Fibroblast of lung (primary cell): ENCODE data around the gene GPR137C. TPM values are rescaled to one million over a fixed set of nuclear protein-coding genes. Genes with fewer than 3 reads are reported as not detected.

ENCODE experiments used
- DNase-seq, 2 donors: peaks; one replicate each; pipeline versions ENCODE4 v3.0.0 to v3.0.0-alpha.2; 2010; ENCODE audit warnings: low read depth in 2 of 2
- H2AFZ ChIP-seq: 2 replicates; pipeline ENCODE4 v1.5.1; 2012; ENCODE audit warnings: low read length, control low read depth, inconsistent platforms
- H3K27ac ChIP-seq: 2 replicates; pipeline ENCODE4 v1.5.1; 2011; ENCODE audit warnings: low read length, control low read depth; ENCODE audit not compliant: insufficient read depth
- H3K27me3 ChIP-seq: 2 replicates; pipeline ENCODE4 v1.5.1; 2011; ENCODE audit warnings: mild to moderate bottlenecking, low read length; ENCODE audit not compliant: control insufficient read depth, insufficient read depth
- H3K36me3 ChIP-seq: 2 replicates; pipeline ENCODE4 v1.5.1; 2011; ENCODE audit warnings: low read length; ENCODE audit not compliant: control insufficient read depth, insufficient read depth
- H3K4me1 ChIP-seq: 2 replicates; pipeline ENCODE4 v1.5.1; 2011; ENCODE audit warnings: low read length; ENCODE audit not compliant: control insufficient read depth, insufficient read depth; ENCODE audit errors: extremely low read depth
- H3K4me2 ChIP-seq: 2 replicates; pipeline ENCODE4 v1.5.1; 2011; ENCODE audit warnings: low read length, control low read depth; ENCODE audit not compliant: insufficient read depth; ENCODE audit errors: extremely low read depth
- H3K4me3 ChIP-seq, 4 experiments: fragments of 200-600 bp in 1 of 4; sonication (generic) in 1 of 4; replicated peaks in 1 of 4; 2 replicates each; pipeline ENCODE4 v1.5.1; 2011 to 2016; ENCODE audit warnings: low read length in 4 of 4, low read depth in 3 of 4, mild to moderate bottlenecking in 3 of 4, control low read depth in 2 of 4, inconsistent platforms in 1 of 4, mixed read lengths in 1 of 4; ENCODE audit not compliant: insufficient read depth in 1 of 4; ENCODE audit errors: control extremely low read depth in 1 of 4
- H3K79me2 ChIP-seq: 2 replicates; pipeline ENCODE4 v1.5.1; 2012; ENCODE audit warnings: mild to moderate bottlenecking, low read length, inconsistent platforms; ENCODE audit not compliant: control insufficient read depth, insufficient read depth
- H3K9ac ChIP-seq: 2 replicates; pipeline ENCODE4 v1.5.1; 2011; ENCODE audit warnings: mild to moderate bottlenecking, low read length, control low read depth; ENCODE audit not compliant: insufficient read depth
- H3K9me3 ChIP-seq: 2 replicates; pipeline ENCODE4 v1.5.1; 2012; ENCODE audit warnings: low read depth, low read length; ENCODE audit not compliant: control insufficient read depth, insufficient read depth
- H4K20me1 ChIP-seq: 2 replicates; pipeline ENCODE4 v1.5.1; 2011; ENCODE audit warnings: low read length; ENCODE audit not compliant: control insufficient read depth, insufficient read depth; ENCODE audit errors: extremely low read depth
- CTCF ChIP-seq, 2 donors: IDR thresholded peaks in 1 of 2; conservative IDR thresholded peaks in 1 of 2; 1 replicate in 1 of 2; 2 replicates in 1 of 2; pipeline ENCODE4 v1.5.1; 2011 to 2012; ENCODE audit warnings: low read length in 2 of 2, control low read depth in 1 of 2, inconsistent platforms in 1 of 2, low read depth in 1 of 2, mild to moderate bottlenecking in 1 of 2
- EZH2 ChIP-seq: IDR thresholded peaks from 2 replicates; pipeline ENCODE4 v1.5.1; 2012; ENCODE audit warnings: low read length, control low read depth, mild to moderate bottlenecking; ENCODE audit errors: missing control alignments
- polyA plus RNA-seq, 2 donors: library from polyadenylated mRNA; depleted of rRNA in 1 of 2; stranded (reverse) in 1 of 2; unstranded in 1 of 2; fragments of >200 nt; gene quantifications; 2 replicates each; pipeline ENCODE4 v1.2.1, GENCODE V29; 2011 to 2012; ENCODE audit warnings: missing spikeins in 1 of 2
- total RNA-seq: library from RNA; depleted of rRNA; stranded (reverse); fragments of >200 nt; gene quantifications from 2 replicates; pipeline ENCODE4 v1.2.1, GENCODE V29; 2014

Gene GPR137C
- total and polyA plus RNA-seq, 2 donors (not counting 1 experiment from before 2014, with no cell fraction given), result 0.37 to 0.50 TPM

- H2AFZ ChIP-seq, result no peak overlapping the region
- no peaks in the 10 kb centered on the region for H3K79me2 ChIP-seq
- H3K4me2 ChIP-seq, result no peak overlapping the region
- no peak overlapping the region for H3K27ac ChIP-seq
- H3K9me3 ChIP-seq, result no peaks in the 10 kb centered on the region
- H3K9ac ChIP-seq, result no peak overlapping the region
- no peaks in the 10 kb centered on the region for H3K27me3 ChIP-seq
- peak in 1 of 2 donors; percentile 9 for DNase-seq
- H4K20me1 ChIP-seq, result no peaks in the 10 kb centered on the region
- TF ChIP-seq EZH2, result no peak
- TF ChIP-seq CTCF (conservative IDR thresholded peaks at IDR 0.05 in 1 of 2, IDR thresholded peaks at IDR 0.05 in 1 of 2; ENCODE audit: low read depth in 1 of 2, low read length in 2 of 2), result no peak
- H3K36me3 ChIP-seq, result no peaks in the 10 kb centered on the region
- no peaks in the 10 kb centered on the region for H3K4me1 ChIP-seq
- H3K4me3 ChIP-seq, result no peak overlapping the region
Observed at GRCh38 chr14:52547027-52547426, 5.6 kb upstream of the GPR137C start.

DNA sequence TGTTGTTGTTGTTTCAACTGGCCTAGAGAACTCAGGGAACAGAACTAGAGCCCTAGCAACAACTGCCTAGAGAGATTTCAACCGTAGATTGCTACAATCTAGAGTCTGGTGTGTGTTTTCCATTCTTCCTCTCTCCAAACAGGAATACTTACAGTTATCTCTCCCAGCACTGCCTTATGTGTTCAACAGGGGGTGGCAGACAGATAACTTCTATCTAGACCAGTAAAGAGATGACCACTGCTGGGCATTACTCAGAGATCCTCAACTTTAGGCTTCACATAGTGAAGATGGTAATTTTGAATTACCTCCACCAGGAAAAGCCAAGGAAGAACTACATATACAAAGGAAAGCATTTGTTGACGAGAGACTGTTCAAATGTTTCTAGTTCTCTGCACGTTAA, 5.1 kb upstream of the GPR137C start:
- Histone ChIP-seq H3K4me1 (no peaks in the 10 kb centered on the region), H4K20me1 (no peaks in the 10 kb centered on the region), H3K79me2 (no peaks in the 10 kb centered on the region), H3K4me3 (no peak overlapping the region), H3K27ac (no peak overlapping the region), H3K36me3 (no peaks in the 10 kb centered on the region), H2AFZ (no peak overlapping the region), H3K9ac (no peak overlapping the region), H3K27me3 (no peaks in the 10 kb centered on the region), H3K4me2 (no peak overlapping the region), H3K9me3 (no peaks in the 10 kb centered on the region)
- no peak for DNase-seq
- TF ChIP-seq EZH2, result no peak
- TF ChIP-seq CTCF (conservative IDR thresholded peaks at IDR 0.05 in 1 of 2, IDR thresholded peaks at IDR 0.05 in 1 of 2; ENCODE audit: low read depth in 1 of 2, low read length in 2 of 2), result no peak

DNA sequence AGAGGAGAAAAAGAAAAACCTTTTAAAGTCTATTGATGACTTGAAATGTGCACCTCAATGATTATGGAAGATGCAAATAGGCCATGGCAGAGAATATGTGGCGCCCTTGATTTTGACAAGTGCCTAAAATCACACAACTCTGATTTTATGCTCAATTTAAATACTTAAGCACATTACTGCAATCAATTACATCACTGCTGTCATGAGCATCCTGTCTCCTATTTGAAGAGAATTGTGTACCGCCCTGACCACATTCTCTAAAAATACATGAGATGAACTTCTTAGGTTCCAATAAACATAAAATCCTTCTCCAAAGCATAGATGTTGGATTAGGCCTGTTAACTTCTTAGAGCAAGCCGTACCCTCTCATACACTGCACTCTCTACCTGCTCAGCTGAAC, 2.0 kb upstream of the GPR137C start:
- H3K79me2 ChIP-seq, result no peaks in the 10 kb centered on the region
- no peaks in the 10 kb centered on the region for H3K27me3 ChIP-seq
- H3K9me3 ChIP-seq, result no peaks in the 10 kb centered on the region
- H3K9ac ChIP-seq, result no peak overlapping the region
- peaks cover 2% of the 10 kb centered on the region for H3K4me1 ChIP-seq
- no peak for DNase-seq
- H2AFZ ChIP-seq, result no peak overlapping the region
- no peak overlapping the region for H3K4me3 ChIP-seq
- no peak overlapping the region for H3K27ac ChIP-seq
- H3K4me2 ChIP-seq, result no peak overlapping the region
- no peaks in the 10 kb centered on the region for H4K20me1 ChIP-seq
- H3K36me3 ChIP-seq, result no peaks in the 10 kb centered on the region
- no peak for TF ChIP-seq CTCF (conservative IDR thresholded peaks at IDR 0.05 in 1 of 2, IDR thresholded peaks at IDR 0.05 in 1 of 2; ENCODE audit: low read depth in 1 of 2, low read length in 2 of 2)
- no peak for TF ChIP-seq EZH2
